HG03097 (cell line): Measurements from ENCODE around the gene SCMH1.
A peak's percentile ranks its signal among the peaks of the same experiment; 100 is the strongest.

Experiments used
- ATAC-seq: cut with Tn5 transposase; IDR thresholded peaks from one replicate; pipeline ENCODE4 v1.9.1; 2021; ENCODE audit not compliant: unreplicated experiment, low FRiP score

Gene SCMH1

DNA sequence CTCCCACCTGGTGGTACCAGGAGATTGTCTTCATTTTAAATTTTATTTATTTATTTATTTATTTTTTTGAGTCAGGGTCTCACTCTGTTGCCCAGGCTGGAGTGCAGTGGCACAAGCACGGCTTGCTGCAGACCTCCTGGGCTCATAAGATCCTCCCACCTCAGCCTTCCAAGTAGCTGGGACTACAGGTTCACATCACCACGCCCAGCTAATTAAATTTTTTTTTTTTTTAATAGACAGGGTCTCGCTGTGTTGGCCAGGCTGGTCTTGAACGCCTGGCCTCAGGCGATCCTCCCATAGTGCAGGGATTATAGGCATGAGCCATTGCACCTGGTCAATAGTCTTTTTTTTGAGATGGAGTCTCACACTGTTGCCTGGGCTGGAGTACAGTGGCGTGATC is 229.1 kb downstream of the SCMH1 start:
- no peak for ATAC-seq

- no peak for ATAC-seq
These were observed 231.8 kb downstream of the SCMH1 start for GRCh38 chr1:41010345-41010744.

DNA sequence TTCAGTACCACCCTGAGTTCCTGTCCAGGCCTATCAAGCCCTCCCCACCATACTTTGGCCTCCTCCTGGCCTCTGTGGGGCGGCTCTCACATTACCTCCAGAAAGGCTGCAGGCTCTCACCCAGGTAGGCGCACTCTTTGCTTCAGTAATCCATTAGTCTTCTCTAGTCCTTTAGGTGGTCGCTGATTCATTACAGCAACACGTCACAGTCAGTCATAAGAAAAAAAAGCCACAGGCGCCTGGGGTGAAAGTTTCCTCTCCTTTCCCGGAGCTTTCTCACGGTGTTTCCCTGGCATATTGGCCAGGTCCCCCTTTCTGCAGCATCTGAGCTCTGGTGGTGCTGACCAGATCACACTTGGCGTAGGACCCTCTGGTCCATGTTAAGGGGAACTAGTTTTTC is 232.6 kb downstream of the SCMH1 start:
- no peak for ATAC-seq

DNA sequence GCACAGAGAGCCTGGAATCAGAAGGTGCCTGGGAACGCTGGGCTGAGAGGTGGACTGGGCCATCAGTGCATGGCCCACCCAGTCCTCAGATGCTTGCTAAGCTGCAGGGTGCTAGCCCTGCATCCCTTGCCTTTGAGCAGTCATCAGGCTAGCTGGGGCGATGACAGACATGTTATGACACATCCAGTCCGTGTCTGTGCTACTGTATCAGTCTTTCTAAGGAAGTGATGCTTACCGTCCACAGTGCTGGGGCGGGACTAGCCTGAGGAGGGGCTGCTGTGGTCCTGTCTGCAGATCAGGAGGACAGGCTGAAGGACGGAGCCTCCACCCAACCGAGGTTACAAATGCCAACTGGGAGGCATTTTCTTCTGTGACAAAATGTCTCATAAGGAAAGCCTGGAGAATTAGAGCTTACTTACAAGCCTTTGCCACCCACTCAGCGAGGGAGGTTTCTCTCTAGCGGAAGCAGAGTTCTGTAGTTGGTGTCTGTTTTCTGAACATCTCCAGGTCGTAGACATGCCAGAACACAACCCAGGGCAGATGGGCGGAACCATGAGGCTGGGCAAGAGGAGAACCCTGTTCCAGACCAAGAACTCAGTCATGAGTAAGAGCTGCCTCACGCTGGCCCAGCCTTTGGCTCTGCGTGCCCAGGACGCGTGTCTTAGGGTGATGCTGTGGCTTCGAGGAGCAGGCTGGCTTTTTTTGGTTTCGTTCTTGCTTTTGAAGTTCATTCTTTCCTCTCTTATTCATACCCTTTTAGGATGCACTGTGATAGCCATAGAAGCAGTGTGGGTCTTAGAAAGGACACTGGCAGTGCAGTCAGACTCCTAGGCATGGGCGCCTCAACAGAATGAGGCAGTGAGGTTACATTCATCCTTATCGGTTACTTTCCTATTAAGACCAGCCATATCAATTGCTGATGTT is 234.9 kb downstream of the SCMH1 start:
- no peak for ATAC-seq

DNA sequence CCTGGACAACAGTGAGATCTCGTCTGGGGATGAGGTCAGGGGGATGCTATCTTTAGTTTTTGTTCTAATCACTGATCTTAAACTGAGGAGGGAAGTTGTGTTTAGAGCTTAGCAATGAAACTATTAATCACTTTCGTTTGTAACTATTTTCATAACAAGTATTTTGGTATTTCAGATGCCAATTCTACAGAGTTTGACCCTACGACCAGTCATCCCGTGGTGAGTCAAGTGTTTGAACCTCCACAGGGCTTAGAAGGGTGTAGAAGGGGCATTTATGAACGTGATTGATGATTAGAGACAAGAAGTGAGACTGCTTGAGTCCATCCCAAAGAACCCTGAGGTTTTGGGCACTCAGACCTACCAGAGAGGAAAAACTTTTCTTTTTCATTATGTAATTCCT is 236.2 kb downstream of the SCMH1 start:
- ATAC-seq, result no peak

DNA sequence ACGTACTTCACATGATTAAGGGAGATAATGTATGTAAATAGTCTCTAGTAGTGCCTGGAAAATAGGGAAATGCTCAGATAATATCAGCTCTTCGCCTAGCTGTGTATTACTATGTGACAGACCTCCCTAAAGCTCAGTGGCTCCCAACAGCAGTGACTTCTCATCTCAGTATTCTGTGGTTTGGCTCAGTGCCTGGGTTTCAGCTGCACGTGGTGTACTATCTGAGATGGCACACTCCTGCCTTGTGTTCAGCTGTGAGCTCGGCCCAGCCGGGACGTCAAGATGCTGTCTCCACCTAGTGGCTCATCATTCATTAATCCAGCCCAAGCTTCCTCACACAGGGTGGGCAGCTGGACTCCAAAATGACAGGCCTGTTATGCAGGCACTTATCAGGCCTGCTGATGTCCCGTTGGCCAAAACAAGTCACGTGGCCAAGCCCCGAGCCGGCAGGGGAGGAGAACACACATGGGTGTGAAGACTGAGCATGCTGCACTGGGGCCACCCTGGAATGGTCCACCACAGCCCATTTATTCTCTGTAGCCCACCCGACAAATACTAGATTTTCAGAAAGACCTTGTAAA is 238.4 kb downstream of the SCMH1 start:
- peak; percentile 92 for ATAC-seq

- no peak for ATAC-seq
These were observed 238.9 kb downstream of the SCMH1 start for GRCh38 chr1:41003127-41003639.

- ATAC-seq, result no peak
These were observed 243.4 kb downstream of the SCMH1 start for GRCh38 chr1:40998668-40999067.

GRCh38 chr1:40997096-40997495 is 245.0 kb downstream of the SCMH1 start:
- no peak for ATAC-seq

GRCh38 chr1:40989066-40989465 is 253.0 kb downstream of the SCMH1 start:
- ATAC-seq, result no peak

DNA sequence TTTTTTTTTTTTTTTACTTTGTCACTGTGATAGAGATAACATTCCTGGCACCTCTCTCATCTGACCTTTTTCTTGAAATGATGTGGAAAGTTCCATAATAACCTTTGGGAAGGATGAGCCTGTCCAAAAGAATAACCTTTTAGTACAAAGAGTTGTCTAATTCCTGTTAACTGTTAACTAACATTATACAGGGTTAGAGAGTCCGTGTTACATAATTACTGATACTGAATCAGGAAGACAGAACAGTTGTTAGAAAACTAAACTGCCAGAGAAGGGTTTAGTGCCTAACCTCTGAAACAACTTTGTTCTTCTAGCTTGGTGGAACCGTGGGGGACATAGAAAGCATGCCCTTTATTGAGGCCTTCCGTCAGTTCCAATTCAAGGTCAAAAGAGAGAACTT is 253.8 kb downstream of the SCMH1 start:
- no peak for ATAC-seq

- no peak for ATAC-seq
These were observed 254.4 kb downstream of the SCMH1 start for GRCh38 chr1:40987439-40988276.

DNA sequence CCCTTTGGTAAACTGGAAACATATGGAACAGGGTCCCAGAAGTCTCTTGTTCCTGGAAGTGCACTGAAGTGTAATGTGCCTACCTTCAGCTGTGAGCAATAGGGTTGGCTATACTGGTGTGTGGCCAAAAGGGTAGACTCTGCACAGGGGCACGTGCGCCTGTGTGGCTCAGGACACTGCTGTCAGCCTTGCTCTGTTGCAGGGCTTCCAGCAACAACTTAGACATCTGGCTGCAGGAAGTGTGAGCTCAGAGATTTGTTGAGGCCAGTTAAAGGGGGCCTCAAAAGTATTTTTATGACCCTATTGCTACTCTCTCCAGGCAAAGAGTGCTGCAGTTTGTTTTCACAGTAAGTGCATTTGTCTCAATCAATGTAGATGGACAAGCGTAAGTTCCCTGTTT is 255.2 kb downstream of the SCMH1 start:
- no peak for ATAC-seq

GRCh38 chr1:40986328-40986783 is 255.8 kb downstream of the SCMH1 start:
- ATAC-seq, result no peak

GRCh38 chr1:40985875-40986274 is 256.2 kb downstream of the SCMH1 start:
- no peak for ATAC-seq

GRCh38 chr1:40985161-40985560 is 256.9 kb downstream of the SCMH1 start:
- no peak for ATAC-seq

DNA sequence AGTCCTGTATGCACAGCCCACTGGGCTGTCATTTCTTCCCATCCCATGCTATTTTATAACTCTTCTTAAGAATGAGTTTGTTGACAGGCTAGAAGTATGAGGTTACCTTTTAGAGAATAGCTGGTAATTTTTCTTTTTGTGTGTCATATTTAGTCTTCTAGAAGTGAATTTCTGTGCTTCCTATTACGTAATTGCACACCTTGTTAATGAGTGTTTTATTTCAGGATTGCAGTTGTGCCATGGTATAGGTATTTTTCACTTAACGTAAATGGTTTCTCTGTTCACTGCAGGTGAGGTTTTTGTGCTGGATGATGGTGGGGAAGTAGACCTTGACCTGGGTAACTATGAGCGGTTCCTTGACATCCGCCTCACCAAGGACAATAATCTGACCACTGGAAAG is 257.6 kb downstream of the SCMH1 start:
- no peak for ATAC-seq

GRCh38 chr1:40984066-40984465 is 258.0 kb downstream of the SCMH1 start:
- no peak for ATAC-seq

DNA sequence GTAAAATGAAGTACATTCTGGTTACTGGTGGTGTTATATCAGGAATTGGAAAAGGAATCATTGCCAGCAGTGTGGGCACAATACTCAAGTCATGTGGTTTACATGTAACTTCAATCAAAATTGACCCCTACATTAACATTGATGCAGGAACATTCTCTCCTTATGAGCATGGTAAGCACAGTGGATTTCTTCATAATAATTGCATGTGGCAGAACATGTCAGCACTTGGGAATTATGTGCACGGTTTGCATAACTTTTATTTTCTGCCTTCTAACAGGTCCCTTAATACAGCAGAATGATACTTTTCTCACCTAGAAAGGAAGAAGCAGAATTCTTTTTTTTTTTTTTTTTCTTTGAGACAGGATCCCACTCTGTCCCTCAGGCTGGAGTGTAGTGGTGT is 258.8 kb downstream of the SCMH1 start:
- ATAC-seq, result no peak

GRCh38 chr1:40982721-40983120 is 259.4 kb downstream of the SCMH1 start:
- no peak for ATAC-seq
